HG03108 (cell line): ENCODE measurements around the gene SELENOT.

Source experiments
- ATAC-seq: cut with Tn5 transposase; IDR thresholded peaks from one replicate; pipeline ENCODE4 v1.9.1; 2021; ENCODE audit warnings: moderate library complexity; ENCODE audit not compliant: unreplicated experiment

SELENOT gene

GRCh38 chr3:150662410-150663200, 59.5 kb downstream of the SELENOT start:
- ATAC-seq: no peak

- ATAC-seq: no peak
Measured at GRCh38 chr3:150663461-150663860, 60.3 kb downstream of the SELENOT start.

GRCh38 chr3:150666167-150666566, 63.0 kb downstream of the SELENOT start:
- ATAC-seq: no peak

- no peak for ATAC-seq
Measured at GRCh38 chr3:150673966-150674365, 70.8 kb downstream of the SELENOT start.

- ATAC-seq: no peak
Measured at GRCh38 chr3:150675587-150675986, 72.5 kb downstream of the SELENOT start.
